ENCODE data around the gene CPNE5.

DNA sequence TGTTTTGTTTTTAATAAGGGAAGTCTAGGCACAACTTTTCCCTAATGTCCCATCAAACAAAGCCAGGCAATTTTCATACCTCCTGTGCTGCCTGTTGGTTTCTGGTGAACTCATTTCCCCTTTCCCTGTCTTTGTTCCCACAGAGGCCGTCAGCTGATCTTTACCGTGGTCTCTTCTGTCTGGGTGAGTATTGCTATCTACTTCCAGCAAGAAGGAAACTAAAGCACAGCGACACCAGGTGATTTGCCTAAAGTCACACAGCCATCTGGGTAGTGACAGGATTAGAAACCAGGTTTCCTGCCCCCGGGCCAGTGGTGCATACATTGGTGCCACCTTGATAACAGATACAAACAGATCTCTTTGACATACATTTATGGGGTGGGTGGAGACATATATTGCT lies 82.0 kb downstream of the CPNE5 start:
- TF ChIP-seq SP1 (IDR thresholded peaks at IDR 0.05): no peak
- no peak for TF ChIP-seq L3MBTL2 (conservative IDR thresholded peaks at IDR 0.05)
- TF ChIP-seq ELF4 (IDR thresholded peaks at IDR 0.05): no peak
- TF ChIP-seq TARDBP (IDR thresholded peaks at IDR 0.05): no peak
- TF ChIP-seq LEF1 (IDR thresholded peaks at IDR 0.05; ENCODE audit: borderline replicate concordance): no peak
- TF ChIP-seq, protein P1, sequence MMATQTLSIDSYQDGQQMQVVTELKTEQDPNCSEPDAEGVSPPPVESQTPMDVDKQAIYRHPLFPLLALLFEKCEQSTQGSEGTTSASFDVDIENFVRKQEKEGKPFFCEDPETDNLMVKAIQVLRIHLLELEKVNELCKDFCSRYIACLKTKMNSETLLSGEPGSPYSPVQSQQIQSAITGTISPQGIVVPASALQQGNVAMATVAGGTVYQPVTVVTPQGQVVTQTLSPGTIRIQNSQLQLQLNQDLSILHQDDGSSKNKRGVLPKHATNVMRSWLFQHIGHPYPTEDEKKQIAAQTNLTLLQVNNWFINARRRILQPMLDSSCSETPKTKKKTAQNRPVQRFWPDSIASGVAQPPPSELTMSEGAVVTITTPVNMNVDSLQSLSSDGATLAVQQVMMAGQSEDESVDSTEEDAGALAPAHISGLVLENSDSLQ (IDR thresholded peaks at IDR 0.05): no peak
- no peak for TF ChIP-seq SUZ12 (IDR thresholded peaks at IDR 0.05)
